Kidney (tissue), 14 donors: ENCODE data around the gene NCOA1. TPM values are rescaled to one million over a fixed set of nuclear protein-coding genes. Genes with fewer than 3 reads are reported as not detected.

Experiments
- DNase-seq, 5 donors: peaks; one replicate each; pipeline ENCODE4 v3.0.0-alpha.2; 2013 to 2020
- FAIRE-seq: peaks from 2 replicates; lab custom pipeline; 2012; peaks lifted over from hg19 to GRCh38; lab: Jason Lieb, UNC
- H3K27ac ChIP-seq, 2 donors: one replicate each; pipeline ENCODE4 v1.7.0; 2013; ENCODE audit warnings: low read depth in 2 of 2, low read length in 2 of 2, inconsistent platforms in 1 of 2
- H3K27me3 ChIP-seq: one replicate; pipeline ENCODE4 v1.7.1; 2013; ENCODE audit warnings: low read length, inconsistent platforms; ENCODE audit not compliant: control insufficient read depth, insufficient read depth
- H3K36me3 ChIP-seq, 3 donors: one replicate each; pipeline versions ENCODE4 v1.7.0 to v1.7.1; 2013; ENCODE audit warnings: low read length in 3 of 3, control low read depth in 1 of 3, inconsistent platforms in 1 of 3; ENCODE audit not compliant: insufficient read depth in 3 of 3, control insufficient read depth in 2 of 3
- H3K4me1 ChIP-seq, 3 donors: one replicate each; pipeline versions ENCODE4 v1.7.0 to v1.7.1; 2013; ENCODE audit warnings: low read length in 3 of 3, inconsistent platforms in 1 of 3, low read depth in 1 of 3; ENCODE audit not compliant: control insufficient read depth in 2 of 3, insufficient read depth in 2 of 3
- H3K4me3 ChIP-seq, 3 donors: one replicate each; pipeline versions ENCODE4 v1.7.0 to v1.8.1; 2013; ENCODE audit warnings: low read length in 3 of 3, control low read depth in 1 of 3, inconsistent platforms in 1 of 3
- H3K9ac ChIP-seq, 3 donors: one replicate each; pipeline versions ENCODE4 v1.7.0 to v1.7.1; 2013; ENCODE audit warnings: low read length in 3 of 3, control low read depth in 1 of 3, inconsistent platforms in 1 of 3
- H3K9me3 ChIP-seq, 3 donors: one replicate each; pipeline versions ENCODE4 v1.7.0 to v1.7.1; 2013; ENCODE audit warnings: low read length in 3 of 3, control low read depth in 1 of 3, inconsistent platforms in 1 of 3; ENCODE audit not compliant: control insufficient read depth in 2 of 3, insufficient read depth in 1 of 3
- CTCF ChIP-seq: IDR thresholded peaks from 3 replicates; pipeline ENCODE4 v1.5.1; 2012; ENCODE audit warnings: mild to moderate bottlenecking, moderate library complexity, borderline replicate concordance; ENCODE audit not compliant: insufficient read depth; ENCODE audit errors: extremely low read depth
- intact Hi-C: fragments of 100-400 bp; cut with DNase I; formaldehyde crosslinking; loops from one replicate; pipeline ENCODE4 v1.11.1; 2022
- polyA plus RNA-seq: library from polyadenylated mRNA; stranded (reverse); fragments of 350-450 nt; fragmentation: Illumina TruSeq; extraction: RNeasy Lipid Tissue Mini Kit (QIAGEN cat#74804); gene quantifications from one replicate; pipeline ENCODE4 v1.2.3, GENCODE V29; 2014; ENCODE audit warnings: low read depth, low replicate concordance; ENCODE audit not compliant: insufficient read depth
- total RNA-seq: library from RNA; stranded (reverse); fragmentation: NEBNext Ultra II Directional; extraction: Animal tissue kit (Norgen Biotek cat#: 25700); gene quantifications from one replicate; pipeline ENCODE4 v1.2.1, GENCODE V29; 2021
- donor health status: control.
- donor health status: control.
- donor health status: control.
- donor health status: control.
- donor health status: control.
- donor health status: DM: yes; HTN: yes; CAD: no.
- donor health status: Normal renal cell carcinoma (clear cell type).

Gene NCOA1
- total and polyA plus RNA-seq, 2 donors from 2014 or later: 11.6 to 41.5 TPM

- H3K4me3 ChIP-seq: no peak overlapping the region
- intact Hi-C loops: no loop called here
- H3K36me3 ChIP-seq: no peaks in the 10 kb centered on the region
- DNase-seq (no peak), FAIRE-seq (no peak)
- H3K27me3 ChIP-seq: no peaks in the 10 kb centered on the region
- peaks cover 0 to 4% (median 0%) of the 10 kb centered on the region in 3 donors for H3K9me3 ChIP-seq
- no peak for TF ChIP-seq CTCF
- H3K9ac ChIP-seq: no peak overlapping the region
- H3K4me1 ChIP-seq: no peaks in the 10 kb centered on the region
- H3K27ac ChIP-seq: no peak overlapping the region
Observed at GRCh38 chr2:24638568-24638967, 147.5 kb downstream of the NCOA1 start.

- Histone ChIP-seq H3K27me3 (no peaks in the 10 kb centered on the region), H3K9me3 (peaks cover 0 to 4% (median 0%) of the 10 kb centered on the region in 3 donors), H3K36me3 (peaks cover 0 to 3% (median 2%) of the 10 kb centered on the region in 3 donors), H3K9ac (no peak overlapping the region), H3K4me1 (no peaks in the 10 kb centered on the region), H3K4me3 (no peak overlapping the region), H3K27ac (no peak overlapping the region)
- no peak for FAIRE-seq
- intact Hi-C loops: no loop called here
- DNase-seq: no peak
- TF ChIP-seq CTCF: no peak
Observed at GRCh38 chr2:24642351-24642750, 151.3 kb downstream of the NCOA1 start.

- no peak overlapping the region for H3K27ac ChIP-seq
- H3K4me1 ChIP-seq: no peaks in the 10 kb centered on the region
- peaks cover 0 to 3% (median 2%) of the 10 kb centered on the region in 3 donors for H3K36me3 ChIP-seq
- H3K27me3 ChIP-seq: no peaks in the 10 kb centered on the region
- no peak for FAIRE-seq
- no peak for TF ChIP-seq CTCF
- H3K9me3 ChIP-seq: peaks cover 0 to 4% (median 0%) of the 10 kb centered on the region in 3 donors
- H3K4me3 ChIP-seq: no peak overlapping the region
- DNase-seq: no peak
- H3K9ac ChIP-seq: no peak overlapping the region
- intact Hi-C loops: no loop called here
Observed at GRCh38 chr2:24643051-24643450, 152.0 kb downstream of the NCOA1 start.

GRCh38 chr2:24644032-24644431 lies 153.0 kb downstream of the NCOA1 start:
- Histone ChIP-seq H3K36me3 (peaks cover 0 to 3% (median 2%) of the 10 kb centered on the region in 3 donors), H3K9me3 (no peaks in the 10 kb centered on the region), H3K4me1 (no peaks in the 10 kb centered on the region), H3K4me3 (no peak overlapping the region), H3K27me3 (no peaks in the 10 kb centered on the region), H3K9ac (no peak overlapping the region), H3K27ac (no peak overlapping the region)
- DNase-seq: no peak
- no peak for FAIRE-seq
- intact Hi-C loops: no loop called here
- no peak for TF ChIP-seq CTCF
